Eye (tissue), 1 donor: Measurements from ENCODE around the gene GAS7.
"Not testable (repeated sequence)": the region's sequence is repeated elsewhere in the genome, so short reads cannot be mapped to it uniquely, and the experiment has no call there.

Experiments
- DNase-seq: peaks from one replicate; pipeline ENCODE4 v3.0.0-alpha.2; 2015

GAS7 gene

GRCh38 chr17:10106067-10106466 is 92.3 kb downstream of the GAS7 start:
- no peak for DNase-seq

GRCh38 chr17:10105513-10106001 is 92.8 kb downstream of the GAS7 start:
- peak; percentile 45 for DNase-seq

GRCh38 chr17:10103712-10104111 is 94.7 kb downstream of the GAS7 start:
- no peak for DNase-seq

GRCh38 chr17:10102817-10103216 is 95.6 kb downstream of the GAS7 start:
- DNase-seq, result no peak

- peak; percentile 60 for DNase-seq
Observed at GRCh38 chr17:10099051-10099571, 99.3 kb downstream of the GAS7 start.

- no peak for DNase-seq
Observed at GRCh38 chr17:10096596-10096995, 101.8 kb downstream of the GAS7 start.

- not testable (repeated sequence) for DNase-seq
Observed at GRCh38 chr17:10095295-10095694, 103.1 kb downstream of the GAS7 start.

- no peak for DNase-seq
Observed at GRCh38 chr17:10094797-10095196, 103.6 kb downstream of the GAS7 start.

GRCh38 chr17:10092595-10092994 is 105.8 kb downstream of the GAS7 start:
- DNase-seq, result no peak

GRCh38 chr17:10091046-10091445 is 107.4 kb downstream of the GAS7 start:
- DNase-seq, result no peak

- DNase-seq, result no peak
Observed at GRCh38 chr17:10089196-10089804, 109.1 kb downstream of the GAS7 start.

GRCh38 chr17:10088444-10088843 is 110.0 kb downstream of the GAS7 start:
- no peak for DNase-seq

GRCh38 chr17:10087355-10087754 is 111.1 kb downstream of the GAS7 start:
- DNase-seq, result no peak

- no peak for DNase-seq
Observed at GRCh38 chr17:10083864-10084263, 114.5 kb downstream of the GAS7 start.

- DNase-seq, result no peak
Observed at GRCh38 chr17:10082795-10083194, 115.6 kb downstream of the GAS7 start.

- DNase-seq, result no peak
Observed at GRCh38 chr17:10081571-10082169, 116.7 kb downstream of the GAS7 start.

GRCh38 chr17:10077561-10078299 is 120.7 kb downstream of the GAS7 start:
- DNase-seq, result no peak

- no peak for DNase-seq
Observed at GRCh38 chr17:10075919-10076318, 122.5 kb downstream of the GAS7 start.

- no peak for DNase-seq
Observed at GRCh38 chr17:10073941-10074340, 124.5 kb downstream of the GAS7 start.

GRCh38 chr17:10072556-10073425 is 125.6 kb downstream of the GAS7 start:
- DNase-seq, result peak; percentile 74

GRCh38 chr17:10072086-10072485 is 126.3 kb downstream of the GAS7 start:
- no peak for DNase-seq

GRCh38 chr17:10071141-10071540 is 127.3 kb downstream of the GAS7 start:
- DNase-seq, result no peak

- DNase-seq, result no peak
Observed at GRCh38 chr17:10070690-10071089, 127.7 kb downstream of the GAS7 start.
